AG04449 (cell line): ENCODE measurements around the gene CAMTA1.

ENCODE experiments used
- CTCF ChIA-PET: fragments of 350-600 bp; formaldehyde crosslinking; extraction: SDS; loops from one replicate; lab custom pipeline; 2021; ENCODE audit warnings: antibody characterized with exemption; lab: Yijun Ruan, JAX
- POLR2A ChIA-PET: fragments of 400-600, 350-600 bp; formaldehyde crosslinking; extraction: SDS; loops from one replicate; lab custom pipeline; 2020; ENCODE audit warnings: antibody characterized with exemption, inconsistent platforms; lab: Yijun Ruan, JAX
- DNase-seq: peaks from one replicate; pipeline ENCODE4 v3.0.0-alpha.2; 2010; ENCODE audit warnings: low read depth, low spot score
- H3K4me3 ChIP-seq: 2 replicates; pipeline ENCODE4 v1.5.1; 2011; ENCODE audit warnings: low read depth, mild to moderate bottlenecking, control low read depth, low read length
- CTCF ChIP-seq: IDR thresholded peaks from one replicate; pipeline ENCODE4 v1.5.1; 2011; ENCODE audit warnings: mild to moderate bottlenecking, moderate library complexity, low read length, control low read depth, inconsistent platforms; ENCODE audit not compliant: insufficient read depth; ENCODE audit errors: missing control alignments

CAMTA1 gene

DNA sequence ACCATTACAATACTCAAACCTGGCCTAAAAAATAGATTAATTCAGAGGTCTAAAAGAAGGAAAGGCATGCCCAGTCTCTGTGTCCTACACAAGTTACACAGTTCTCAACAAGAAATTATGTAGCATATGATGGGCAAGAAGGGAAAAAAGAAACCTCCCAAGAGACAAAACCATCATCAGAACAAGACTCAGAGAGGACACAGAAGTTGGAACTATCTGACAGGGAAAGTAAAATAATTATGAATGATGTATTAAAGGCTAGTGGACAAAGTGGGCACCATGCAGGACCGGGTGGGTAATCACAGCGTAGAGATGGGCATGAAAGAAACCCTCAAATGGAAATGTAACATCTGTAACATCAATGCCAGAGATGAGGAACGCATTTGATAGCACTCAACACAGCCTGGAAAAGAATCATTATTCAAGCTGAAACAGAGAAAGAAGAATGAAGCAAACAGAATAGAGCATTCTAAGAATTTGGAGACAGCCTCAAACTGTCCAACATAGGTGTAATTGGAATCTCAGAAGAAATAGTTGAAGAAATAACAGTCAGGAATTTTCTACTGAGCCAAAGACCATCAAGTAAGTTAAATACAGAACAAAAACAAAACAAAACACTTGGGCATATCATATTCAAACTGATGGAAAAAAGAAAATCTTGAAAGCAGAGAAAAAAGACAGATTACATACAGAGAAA, 1028.6 kb downstream of the CAMTA1 start:
- ChIA-PET POLR2A (no interaction called here), CTCF (no interaction called here)
- no peak for TF ChIP-seq CTCF
- DNase-seq = no peak
- H3K4me3 ChIP-seq = no peak overlapping the region
